ENCODE measurements around the gene PRKCZ.

PRKCZ gene

GRCh38 chr1:2158272-2158671 is 108.1 kb downstream of the PRKCZ start:
- no peak for DNase-seq (ENCODE audit: low read depth)

- DNase-seq (ENCODE audit: low read depth): no peak
Measured at GRCh38 chr1:2159124-2159523, 108.9 kb downstream of the PRKCZ start.

- no peak for DNase-seq (ENCODE audit: low read depth)
Measured at GRCh38 chr1:2160451-2161300, 110.5 kb downstream of the PRKCZ start.

GRCh38 chr1:2163205-2163604 is 113.0 kb downstream of the PRKCZ start:
- no peak for DNase-seq (ENCODE audit: low read depth)

- no peak for DNase-seq (ENCODE audit: low read depth)
Measured at GRCh38 chr1:2165646-2166045, 115.4 kb downstream of the PRKCZ start.

GRCh38 chr1:2166254-2166653 is 116.0 kb downstream of the PRKCZ start:
- no peak for DNase-seq (ENCODE audit: low read depth)

GRCh38 chr1:2166695-2167094 is 116.5 kb downstream of the PRKCZ start:
- no peak for DNase-seq (ENCODE audit: low read depth)

- no peak for DNase-seq (ENCODE audit: low read depth)
Measured at GRCh38 chr1:2168090-2168489, 117.9 kb downstream of the PRKCZ start.

GRCh38 chr1:2168535-2168934 is 118.3 kb downstream of the PRKCZ start:
- DNase-seq (ENCODE audit: low read depth): no peak

GRCh38 chr1:2169200-2169836 is 119.1 kb downstream of the PRKCZ start:
- no peak for DNase-seq (ENCODE audit: low read depth)

GRCh38 chr1:2170211-2170610 is 120.0 kb downstream of the PRKCZ start:
- DNase-seq (ENCODE audit: low read depth): no peak

- DNase-seq (ENCODE audit: low read depth): no peak
Measured at GRCh38 chr1:2172012-2172411, 121.8 kb downstream of the PRKCZ start.

GRCh38 chr1:2172551-2173146 is 122.4 kb downstream of the PRKCZ start:
- no peak for DNase-seq (ENCODE audit: low read depth)

- no peak for DNase-seq (ENCODE audit: low read depth)
Measured at GRCh38 chr1:2173546-2174347, 123.5 kb downstream of the PRKCZ start.

- no peak for DNase-seq (ENCODE audit: low read depth)
Measured at GRCh38 chr1:2174348-2175054, 124.3 kb downstream of the PRKCZ start.

GRCh38 chr1:2175055-2175414 is 124.8 kb downstream of the PRKCZ start:
- DNase-seq (ENCODE audit: low read depth): no peak

GRCh38 chr1:2175681-2176454 is 125.7 kb downstream of the PRKCZ start:
- no peak for DNase-seq (ENCODE audit: low read depth)

GRCh38 chr1:2176615-2177014 is 126.4 kb downstream of the PRKCZ start:
- DNase-seq (ENCODE audit: low read depth): no peak

GRCh38 chr1:2177541-2177940 is 127.3 kb downstream of the PRKCZ start:
- DNase-seq (ENCODE audit: low read depth): no peak

- DNase-seq (ENCODE audit: low read depth): no peak
Measured at GRCh38 chr1:2177946-2178538, 127.8 kb downstream of the PRKCZ start.

- no peak for DNase-seq (ENCODE audit: low read depth)
Measured at GRCh38 chr1:2178875-2179274, 128.7 kb downstream of the PRKCZ start.
